Measurements from ENCODE around the gene HLA-DOA.

Gene HLA-DOA

GRCh38 chr6:33000055-33000454, 9.3 kb downstream of the HLA-DOA start:
- DNase-seq (ENCODE audit: extremely low read depth, low read depth), result no peak
- TF ChIP-seq CTCF (IDR thresholded peaks at IDR 0.05; ENCODE audit: low read depth, low read length), result no peak

GRCh38 chr6:32995448-32995847, 13.9 kb downstream of the HLA-DOA start:
- no peak for TF ChIP-seq CTCF (IDR thresholded peaks at IDR 0.05; ENCODE audit: low read depth, low read length)
- no peak for DNase-seq (ENCODE audit: extremely low read depth, low read depth)

GRCh38 chr6:32993363-32993973, 15.9 kb downstream of the HLA-DOA start:
- no peak for TF ChIP-seq CTCF (IDR thresholded peaks at IDR 0.05; ENCODE audit: low read depth, low read length)
- no peak for DNase-seq (ENCODE audit: extremely low read depth, low read depth)

GRCh38 chr6:32991972-32992371, 17.4 kb downstream of the HLA-DOA start:
- no peak for DNase-seq (ENCODE audit: extremely low read depth, low read depth)

GRCh38 chr6:32989368-32989767, 20.0 kb downstream of the HLA-DOA start:
- TF ChIP-seq CTCF (IDR thresholded peaks at IDR 0.05; ENCODE audit: low read depth, low read length), result no peak
- no peak for DNase-seq (ENCODE audit: extremely low read depth, low read depth)

More at GRCh38 chr6:32991972-32992371, 17.4 kb downstream of the HLA-DOA start:
- no peak for TF ChIP-seq CTCF (IDR thresholded peaks at IDR 0.05; ENCODE audit: low read depth, low read length)

GRCh38 chr6:32984622-32985389, 24.6 kb downstream of the HLA-DOA start:
- TF ChIP-seq CTCF (IDR thresholded peaks at IDR 0.05; ENCODE audit: low read depth, low read length), result peak; percentile 86
- DNase-seq (ENCODE audit: extremely low read depth, low read depth), result peak; percentile 65

GRCh38 chr6:32983964-32984621, 25.3 kb downstream of the HLA-DOA start:
- TF ChIP-seq CTCF (IDR thresholded peaks at IDR 0.05; ENCODE audit: low read depth, low read length), result no peak
- DNase-seq (ENCODE audit: extremely low read depth, low read depth), result no peak

All from AG09319 (cell line).